ENCODE measurements around the gene WBP11. TPM values are rescaled to one million over a fixed set of nuclear protein-coding genes. Genes with fewer than 3 reads are reported as not detected.

WBP11 gene
- total and polyA plus RNA-seq, 4 donors, result 9.9 to 16.6 (median 12.2) TPM

DNA sequence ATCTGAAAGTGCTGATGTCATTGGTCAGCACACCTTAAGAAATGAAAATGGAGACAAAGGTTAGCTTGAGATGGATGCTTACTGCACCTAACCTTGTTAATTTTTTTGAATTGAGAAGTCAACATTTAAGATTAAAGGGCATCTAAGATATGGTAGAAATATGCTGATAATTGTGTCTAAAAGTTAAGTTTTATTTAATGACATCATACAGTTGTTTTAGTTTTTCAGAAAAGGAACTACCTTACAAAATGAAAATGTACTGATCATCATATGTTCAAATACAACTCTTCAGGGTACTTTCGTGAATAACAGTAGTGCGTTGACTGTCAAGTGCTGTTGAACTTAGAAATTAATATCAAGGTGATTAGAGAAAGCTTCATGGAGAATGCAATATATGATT is 8.2 kb upstream of the WBP11 start:
- 92% methylated on average over 2 of the region's 2 CpGs for WGBS
- Histone ChIP-seq H3K4me3 (ENCODE audit: low read depth in 1 of 3, low read length in 3 of 3) (no peak overlapping the region), H3K36me3 (ENCODE audit: control insufficient read depth in 4 of 4, insufficient read depth in 3 of 4, low read depth in 1 of 4, low read length in 3 of 4) (no peaks in the 10 kb centered on the region), H3K4me1 (ENCODE audit: control insufficient read depth in 4 of 4, insufficient read depth in 4 of 4, low read length in 3 of 4) (peaks cover 0 to 14% (median 2%) of the 10 kb centered on the region in 4 donors), H3K9ac (ENCODE audit: low read depth in 1 of 2, low read length in 2 of 2) (no peak overlapping the region), H3K27ac (ENCODE audit: low read depth in 1 of 2, low read length in 2 of 2) (no peak overlapping the region), H3K27me3 (ENCODE audit: control insufficient read depth in 4 of 4, insufficient read depth in 4 of 4, low read length in 3 of 4) (no peaks in the 10 kb centered on the region), H3K9me3 (ENCODE audit: control insufficient read depth in 4 of 4, low read length in 3 of 4) (no peaks in the 10 kb centered on the region)
- no peak for DNase-seq (ENCODE audit: low spot score)
- TF ChIP-seq, protein P1, sequence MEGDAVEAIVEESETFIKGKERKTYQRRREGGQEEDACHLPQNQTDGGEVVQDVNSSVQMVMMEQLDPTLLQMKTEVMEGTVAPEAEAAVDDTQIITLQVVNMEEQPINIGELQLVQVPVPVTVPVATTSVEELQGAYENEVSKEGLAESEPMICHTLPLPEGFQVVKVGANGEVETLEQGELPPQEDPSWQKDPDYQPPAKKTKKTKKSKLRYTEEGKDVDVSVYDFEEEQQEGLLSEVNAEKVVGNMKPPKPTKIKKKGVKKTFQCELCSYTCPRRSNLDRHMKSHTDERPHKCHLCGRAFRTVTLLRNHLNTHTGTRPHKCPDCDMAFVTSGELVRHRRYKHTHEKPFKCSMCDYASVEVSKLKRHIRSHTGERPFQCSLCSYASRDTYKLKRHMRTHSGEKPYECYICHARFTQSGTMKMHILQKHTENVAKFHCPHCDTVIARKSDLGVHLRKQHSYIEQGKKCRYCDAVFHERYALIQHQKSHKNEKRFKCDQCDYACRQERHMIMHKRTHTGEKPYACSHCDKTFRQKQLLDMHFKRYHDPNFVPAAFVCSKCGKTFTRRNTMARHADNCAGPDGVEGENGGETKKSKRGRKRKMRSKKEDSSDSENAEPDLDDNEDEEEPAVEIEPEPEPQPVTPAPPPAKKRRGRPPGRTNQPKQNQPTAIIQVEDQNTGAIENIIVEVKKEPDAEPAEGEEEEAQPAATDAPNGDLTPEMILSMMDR (IDR thresholded peaks at IDR 0.05; ENCODE audit: low read depth, low read length, missing input control), result no peak

DNA sequence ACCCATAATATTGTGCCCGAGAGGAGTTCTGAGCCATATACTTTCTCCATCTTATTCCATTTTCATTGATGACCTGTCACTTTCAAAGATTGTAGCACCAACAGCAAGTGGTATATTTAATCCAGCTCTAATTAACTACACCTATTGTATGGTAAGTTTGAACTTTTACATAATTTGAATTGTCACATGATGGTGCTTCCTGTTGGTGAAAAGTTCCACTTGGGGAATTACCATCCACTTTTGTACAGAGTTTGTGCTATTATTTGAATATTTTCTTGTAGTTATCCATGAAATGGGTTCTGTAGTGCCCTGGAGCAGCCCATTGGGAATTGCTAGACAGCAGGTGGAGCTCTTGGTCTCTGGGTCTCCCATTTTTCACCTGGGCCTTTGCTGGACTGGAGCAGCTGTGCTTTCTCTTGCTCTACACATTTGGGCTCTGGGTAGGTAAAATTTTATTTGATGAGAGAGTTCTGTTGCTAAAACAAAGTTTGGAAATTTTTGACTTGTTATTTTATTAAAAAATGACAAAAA is 7.7 kb upstream of the WBP11 start:
- TF ChIP-seq TAF1 (conservative IDR thresholded peaks at IDR 0.05) (peak; percentile 8), YY1 (IDR thresholded peaks at IDR 0.05) (peak; percentile 49), RAD21 (IDR thresholded peaks at IDR 0.05) (peak; percentile 89), JUND (IDR thresholded peaks at IDR 0.05) (no peak), FOXA2 (IDR thresholded peaks at IDR 0.05) (no peak)
- TF ChIP-seq, protein P1 (IDR thresholded peaks at IDR 0.05; ENCODE audit: low read depth, low read length, missing input control), result peak; percentile 63
- peaks cover 0 to 14% (median 2%) of the 10 kb centered on the region in 4 donors for H3K4me1 ChIP-seq (ENCODE audit: control insufficient read depth in 4 of 4, insufficient read depth in 4 of 4, low read length in 3 of 4)
- 99% methylated on average over 1 of the region's 1 CpG for WGBS
- H3K36me3 ChIP-seq (ENCODE audit: control insufficient read depth in 4 of 4, insufficient read depth in 3 of 4, low read depth in 1 of 4, low read length in 3 of 4), result no peaks in the 10 kb centered on the region
- H3K27me3 ChIP-seq (ENCODE audit: control insufficient read depth in 4 of 4, insufficient read depth in 4 of 4, low read length in 3 of 4), result no peaks in the 10 kb centered on the region
- peak; percentile 41 for DNase-seq (ENCODE audit: low spot score)
- H3K27ac ChIP-seq (ENCODE audit: low read depth in 1 of 2, low read length in 2 of 2), result no peak overlapping the region
- H3K4me3 ChIP-seq (ENCODE audit: low read depth in 1 of 3, low read length in 3 of 3), result no peak overlapping the region
- H3K9me3 ChIP-seq (ENCODE audit: control insufficient read depth in 4 of 4, low read length in 3 of 4), result no peaks in the 10 kb centered on the region
- no peak overlapping the region for H3K9ac ChIP-seq (ENCODE audit: low read depth in 1 of 2, low read length in 2 of 2)

DNA sequence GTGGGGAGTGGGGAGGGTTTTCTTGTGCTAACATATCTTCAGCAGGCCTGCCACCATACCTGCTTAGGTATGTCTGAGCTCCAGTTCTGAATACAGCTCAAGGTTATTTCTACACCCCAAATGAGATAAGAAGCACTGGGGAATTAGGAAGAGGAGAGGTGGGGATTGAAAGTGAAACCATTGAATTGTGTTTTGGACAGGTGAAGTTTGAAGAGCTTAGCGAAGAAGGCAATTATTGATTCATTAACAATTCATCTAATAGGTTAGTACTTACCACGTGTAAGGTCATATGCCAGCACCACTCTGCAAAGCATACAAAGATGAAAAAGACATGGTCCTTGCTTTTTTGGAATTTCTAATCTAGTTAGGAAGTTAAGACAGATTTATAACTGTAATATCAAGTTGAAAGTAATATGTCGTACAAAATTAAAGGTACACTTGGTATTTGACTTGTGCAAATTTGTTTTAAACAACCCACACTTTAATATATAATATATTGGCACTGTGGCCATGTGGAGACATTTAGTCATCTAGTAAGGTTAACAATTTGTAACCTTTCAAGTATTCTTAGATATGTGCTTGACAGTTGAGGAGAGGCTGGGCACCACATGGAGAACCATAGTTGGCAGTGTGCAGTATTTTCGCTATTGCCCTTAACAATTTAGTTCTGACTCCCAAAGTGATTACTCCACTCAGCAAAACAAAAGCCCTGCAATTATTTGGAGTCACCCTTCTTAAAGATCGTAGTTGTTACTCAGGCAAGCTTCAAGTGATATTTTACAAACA is 7.1 kb upstream of the WBP11 start:
- Histone ChIP-seq H3K4me3 (ENCODE audit: low read depth in 1 of 3, low read length in 3 of 3) (peak overlapping the region in 2 of 3 donors; percentile 14 to 28), H3K27ac (ENCODE audit: low read depth in 1 of 2, low read length in 2 of 2) (peak overlapping the region in 1 of 2 donors; percentile 19), H3K36me3 (ENCODE audit: control insufficient read depth in 4 of 4, insufficient read depth in 3 of 4, low read depth in 1 of 4, low read length in 3 of 4) (no peaks in the 10 kb centered on the region), H3K9me3 (ENCODE audit: control insufficient read depth in 4 of 4, low read length in 3 of 4) (no peaks in the 10 kb centered on the region), H3K9ac (ENCODE audit: low read depth in 1 of 2, low read length in 2 of 2) (no peak overlapping the region), H3K27me3 (ENCODE audit: control insufficient read depth in 4 of 4, insufficient read depth in 4 of 4, low read length in 3 of 4) (no peaks in the 10 kb centered on the region), H3K4me1 (ENCODE audit: control insufficient read depth in 4 of 4, insufficient read depth in 4 of 4, low read length in 3 of 4) (peaks cover 0 to 14% (median 2%) of the 10 kb centered on the region in 4 donors)
- TF ChIP-seq TAF1 (conservative IDR thresholded peaks at IDR 0.05), result peak; percentile 1
- TF ChIP-seq, protein P1 (IDR thresholded peaks at IDR 0.05; ENCODE audit: low read depth, low read length, missing input control), result no peak
- no peak for DNase-seq (ENCODE audit: low spot score)
- 60% methylated on average over 5 of the region's 5 CpGs for WGBS
